Fibroblast of skin of left quadriceps (primary cell): Measurements from ENCODE around the gene C1QTNF9B.

Source experiments
- DNase-seq, 2 experiments: peaks; one replicate each; pipeline ENCODE4 v3.0.0-alpha.2; 2013; ENCODE audit warnings: low read depth in 2 of 2

The C1QTNF9B gene

DNA sequence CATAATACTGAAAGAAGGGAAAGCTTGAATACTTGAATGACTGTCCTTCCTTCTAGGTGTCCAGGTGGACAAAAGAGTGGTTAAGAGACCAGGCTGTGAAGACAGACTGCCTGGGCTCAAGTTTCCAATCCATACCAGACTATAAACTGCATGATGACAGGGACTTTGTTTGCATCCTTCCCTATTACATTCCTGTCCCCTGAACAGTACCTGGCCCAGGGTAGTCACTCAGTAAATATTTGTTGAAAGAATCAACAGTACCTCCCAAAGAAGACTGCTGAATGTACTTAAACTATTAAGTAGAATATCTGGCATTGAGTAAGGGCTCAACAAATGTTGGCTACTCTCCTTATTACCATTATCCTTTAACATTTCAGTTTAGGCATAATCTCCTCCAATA is 37.8 kb downstream of the C1QTNF9B start:
- DNase-seq = no peak

GRCh38 chr13:23858546-23858945 is 38.8 kb downstream of the C1QTNF9B start:
- DNase-seq = no peak

DNA sequence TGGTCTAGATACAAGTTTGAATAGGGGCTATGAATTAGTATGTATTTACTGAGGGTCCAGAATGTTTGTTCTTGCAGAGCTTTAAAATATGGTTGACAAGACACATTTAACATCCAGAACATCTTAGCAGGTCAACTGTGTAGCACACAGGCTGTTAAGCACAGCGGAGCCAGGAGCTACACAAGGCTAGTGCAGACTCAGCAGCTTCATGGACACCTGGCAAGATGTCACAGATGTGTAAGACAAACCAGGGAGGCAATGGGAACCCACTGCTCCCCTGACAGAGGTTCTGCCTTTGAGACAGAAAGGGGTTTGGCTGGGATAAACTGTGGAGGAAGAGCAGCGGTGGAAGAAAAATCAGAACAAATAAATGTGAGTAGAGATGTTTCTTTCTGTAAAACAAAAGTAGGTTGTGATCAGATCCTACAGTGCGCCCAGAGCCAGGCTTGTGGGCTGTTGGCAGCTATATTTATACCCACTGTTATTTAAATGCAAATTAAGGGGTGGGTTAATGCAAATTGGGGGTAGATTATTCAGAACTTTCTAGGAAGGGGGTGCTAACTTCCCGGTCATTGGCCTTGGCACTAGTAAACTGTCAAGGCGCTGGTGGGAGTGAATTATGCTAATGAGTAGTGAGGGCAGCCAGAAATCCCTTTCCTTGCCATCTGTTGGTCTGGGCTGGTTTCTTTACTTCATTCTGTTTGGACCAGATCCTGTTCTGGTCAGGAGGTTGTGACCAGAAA is 41.1 kb downstream of the C1QTNF9B start:
- DNase-seq = no peak

GRCh38 chr13:23855360-23855759 is 41.9 kb downstream of the C1QTNF9B start:
- no peak for DNase-seq

DNA sequence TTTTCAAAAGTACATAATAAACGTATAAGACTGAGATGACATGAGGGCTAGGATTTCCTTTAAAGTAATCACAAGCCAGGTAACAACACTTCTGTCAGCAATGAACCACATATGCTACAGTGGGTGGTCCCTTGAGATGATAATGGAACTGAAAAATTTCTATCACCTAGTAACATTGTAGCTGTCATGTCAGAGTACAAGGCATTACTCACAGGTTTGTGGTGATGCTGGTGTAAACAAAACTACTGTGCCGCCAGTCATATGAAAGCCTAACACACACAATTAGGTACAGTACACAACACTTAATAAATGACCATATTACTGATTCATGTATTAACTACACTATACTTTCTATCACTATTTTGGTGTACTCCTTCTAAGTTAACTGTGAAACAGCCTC is 45.0 kb downstream of the C1QTNF9B start:
- DNase-seq = no peak

DNA sequence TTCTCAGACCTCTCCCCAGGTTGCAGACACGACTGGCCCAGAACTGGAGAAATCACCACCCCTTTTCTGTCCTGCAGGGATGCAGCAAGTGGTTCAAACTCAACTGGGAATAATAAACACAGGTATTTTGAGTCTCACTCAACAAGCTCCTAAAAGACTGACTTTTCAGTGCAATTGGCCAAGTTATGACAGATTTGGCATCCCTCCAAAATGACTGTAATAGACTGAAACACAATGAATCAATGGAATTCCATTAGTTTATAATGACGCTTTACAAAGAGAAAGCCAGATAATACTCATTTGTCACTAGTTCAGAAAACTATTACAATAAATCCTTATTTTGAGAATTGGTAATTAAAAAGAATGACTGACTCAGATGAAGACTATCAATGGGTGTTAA is 46.2 kb downstream of the C1QTNF9B start:
- DNase-seq = peak; percentile 29 to 32

- DNase-seq = no peak
Measured at GRCh38 chr13:23850134-23850533, 47.2 kb downstream of the C1QTNF9B start.

DNA sequence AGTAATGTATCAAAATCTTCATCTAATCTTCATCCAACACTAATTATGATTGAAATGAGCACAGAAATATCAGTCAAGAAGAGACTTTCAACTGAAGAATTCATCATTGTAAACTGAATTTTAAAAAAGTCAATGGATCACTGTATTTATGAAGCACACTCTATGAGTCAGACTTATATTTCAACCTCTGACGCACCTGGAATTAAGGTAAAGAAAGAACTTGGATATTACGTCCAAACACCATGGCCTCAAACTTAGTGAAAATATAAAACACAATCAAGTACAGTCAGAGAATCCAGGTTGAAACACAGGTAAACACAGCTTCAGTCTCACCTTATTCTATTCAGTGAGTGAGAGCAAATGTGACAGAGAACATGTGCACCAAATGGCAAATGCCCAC is 47.6 kb downstream of the C1QTNF9B start:
- no peak for DNase-seq

GRCh38 chr13:23848646-23849141 is 48.6 kb downstream of the C1QTNF9B start:
- no peak for DNase-seq

- no peak for DNase-seq
Measured at GRCh38 chr13:23848019-23848418, 49.3 kb downstream of the C1QTNF9B start.

DNA sequence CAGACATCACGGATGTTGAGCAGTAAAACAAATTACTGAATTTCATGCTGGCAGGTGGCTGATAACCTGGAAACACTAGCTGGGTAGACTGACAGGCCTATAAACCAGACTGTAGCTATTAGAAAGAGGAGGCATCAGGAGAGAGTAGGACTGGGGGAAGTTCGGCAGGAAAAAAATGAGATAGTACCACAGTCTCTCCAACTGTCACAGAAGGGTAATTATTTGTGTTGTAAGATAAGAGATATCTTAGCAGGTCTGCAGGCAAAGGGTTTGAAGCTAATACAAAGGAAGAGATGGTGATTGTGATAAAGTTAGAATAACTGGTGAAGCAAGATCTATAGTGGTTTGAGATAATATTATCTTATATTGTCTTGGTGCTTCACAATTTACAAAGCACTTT is 49.8 kb downstream of the C1QTNF9B start:
- DNase-seq = no peak

DNA sequence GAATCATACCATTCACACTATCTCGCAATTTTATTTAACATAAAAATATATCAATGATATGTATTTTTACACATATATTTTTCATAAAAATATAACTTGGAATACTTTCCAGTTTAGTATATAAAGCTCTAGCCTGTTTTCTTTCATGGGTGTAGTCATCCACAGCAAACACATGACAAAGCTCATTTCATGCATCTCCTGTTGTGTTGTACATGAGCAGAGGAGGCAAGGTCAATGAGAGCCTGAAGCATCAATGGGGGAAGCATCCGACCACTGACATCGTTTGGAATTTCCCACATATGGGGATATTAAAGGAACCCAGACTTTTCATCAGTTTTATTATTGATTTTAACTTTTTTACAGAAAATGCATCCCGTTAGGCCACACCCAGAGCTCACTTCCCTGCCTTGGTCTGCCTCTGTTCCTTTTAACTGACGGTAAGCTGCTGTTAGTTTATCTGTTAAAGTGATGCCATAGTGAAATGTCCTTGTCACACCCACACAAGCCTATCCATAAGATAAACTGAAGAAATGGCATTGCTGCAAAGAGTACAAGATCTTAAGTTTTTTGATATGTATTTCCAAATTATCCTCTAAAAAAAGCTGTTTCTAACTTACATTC is 52.1 kb downstream of the C1QTNF9B start:
- DNase-seq = no peak

GRCh38 chr13:23844132-23844531 is 53.2 kb downstream of the C1QTNF9B start:
- DNase-seq = no peak

- no peak for DNase-seq
Measured at GRCh38 chr13:23843436-23843835, 53.9 kb downstream of the C1QTNF9B start.

DNA sequence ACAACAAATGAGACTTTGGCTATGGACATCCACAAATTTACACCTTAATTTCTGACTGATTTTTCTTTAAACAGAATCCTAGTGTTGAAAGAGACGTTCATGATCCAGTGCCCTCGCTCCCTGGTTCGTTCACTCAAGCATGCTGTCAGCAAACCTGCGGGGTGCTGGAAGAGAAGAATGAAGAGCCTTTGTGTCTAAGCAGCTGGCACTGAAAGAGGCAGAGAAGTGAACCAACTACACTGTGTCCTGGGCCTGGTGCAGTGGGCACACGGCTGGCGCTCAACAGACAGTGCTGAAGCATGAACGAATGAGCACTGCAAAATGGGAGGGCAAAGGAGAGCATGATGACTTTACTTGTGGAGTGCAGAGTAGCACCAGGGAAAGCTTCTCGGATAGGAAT is 54.9 kb downstream of the C1QTNF9B start:
- no peak for DNase-seq
